GM21526 (cell line): Measurements from ENCODE around the gene PRKRA.
"Not testable (repeated sequence)": the region's sequence is repeated elsewhere in the genome, so short reads cannot be mapped to it uniquely, and the experiment has no call there.

ENCODE experiments used
- ATAC-seq: cut with Tn5 transposase; IDR thresholded peaks from one replicate; pipeline ENCODE4 v1.9.1; 2021; ENCODE audit warnings: moderate library complexity; ENCODE audit not compliant: unreplicated experiment, low FRiP score

Gene PRKRA

DNA sequence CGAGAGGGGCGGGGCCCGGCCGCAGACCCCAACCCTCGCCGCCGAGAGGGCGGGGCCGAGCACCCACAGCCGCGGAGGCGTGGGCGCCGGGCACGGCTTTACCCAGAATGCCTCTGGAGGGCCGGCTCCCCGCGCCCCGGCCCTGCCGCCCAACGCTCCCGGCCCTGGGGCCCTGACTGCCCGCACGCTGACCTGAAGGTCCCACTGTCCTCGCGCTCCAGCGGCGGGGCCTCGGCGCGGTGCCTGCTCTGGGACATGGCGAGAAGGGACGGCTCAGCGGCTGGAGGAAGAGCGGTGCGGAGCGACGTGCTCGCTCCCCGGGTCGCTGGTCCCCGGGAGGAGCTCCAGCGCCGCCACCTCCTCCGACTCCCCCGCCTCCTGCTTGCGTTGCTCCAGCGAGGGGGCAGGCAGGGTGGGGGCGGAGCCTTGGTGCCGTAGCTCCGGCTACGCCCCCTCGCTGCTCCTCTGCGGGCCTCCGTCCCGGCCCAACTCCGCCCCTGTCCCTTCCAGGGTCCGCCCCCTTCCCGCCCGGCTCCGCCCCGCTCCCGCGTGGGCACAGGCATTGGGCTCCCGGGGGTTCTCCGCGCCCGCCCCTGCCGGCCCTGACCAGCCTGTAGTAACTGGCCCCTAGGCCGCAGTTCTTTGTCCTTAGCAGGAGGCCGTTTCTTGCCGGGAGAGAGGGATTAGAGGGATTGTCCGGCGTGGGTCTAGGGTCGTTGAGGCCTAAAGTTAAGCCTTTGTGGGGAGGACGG is at the start of gene PRKRA, which contains the start of gene PJVK:
TSS of gene PRKRA (minus strand) at position 402 of the 752 bp plus-strand sequence. CDS start at position 257, 145 bp downstream.
TSS of gene PJVK (plus strand) at position 605 of the 752 bp plus-strand sequence. CDS start 2,032 bp downstream, outside the sequence.
- ATAC-seq = peak; percentile 77

DNA sequence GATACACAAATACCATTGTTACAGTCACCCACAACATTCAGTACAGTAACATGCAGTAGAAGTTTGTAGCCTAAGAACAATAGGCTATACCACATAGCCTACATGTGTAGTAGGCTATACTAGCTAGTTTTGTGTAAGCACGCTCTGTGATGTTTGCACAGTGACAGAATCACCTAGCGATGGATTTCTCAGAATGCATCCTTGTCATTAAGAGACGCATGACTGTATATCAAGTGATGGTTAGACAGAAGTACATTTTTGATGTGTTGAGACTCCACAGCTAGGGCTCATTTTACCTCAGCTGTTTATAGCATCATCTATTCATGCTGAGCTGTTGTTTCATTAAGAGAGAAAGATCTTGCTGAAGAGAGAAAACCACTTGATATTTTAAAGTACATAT is 48.7 kb upstream of the PRKRA start:
- no peak for ATAC-seq

DNA sequence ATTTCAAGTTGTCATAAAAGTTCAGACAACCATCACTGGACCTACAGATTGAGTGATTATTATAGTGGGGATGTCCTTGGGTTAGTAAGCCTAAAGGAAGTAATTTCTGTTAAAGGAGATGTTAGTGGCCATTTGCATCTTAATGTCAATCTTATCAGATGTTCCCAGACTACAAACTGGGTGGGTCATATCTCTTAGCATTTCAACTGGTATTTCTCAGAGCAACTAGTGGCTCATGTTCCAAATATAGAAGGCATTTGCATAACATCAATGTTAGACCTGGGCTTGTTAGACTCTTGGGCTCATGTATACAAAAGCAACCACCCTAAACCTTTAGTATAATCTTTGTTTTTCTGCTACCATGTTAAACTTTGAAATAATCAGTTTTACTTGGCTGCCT is 47.2 kb upstream of the PRKRA start:
- ATAC-seq = peak; percentile 67

DNA sequence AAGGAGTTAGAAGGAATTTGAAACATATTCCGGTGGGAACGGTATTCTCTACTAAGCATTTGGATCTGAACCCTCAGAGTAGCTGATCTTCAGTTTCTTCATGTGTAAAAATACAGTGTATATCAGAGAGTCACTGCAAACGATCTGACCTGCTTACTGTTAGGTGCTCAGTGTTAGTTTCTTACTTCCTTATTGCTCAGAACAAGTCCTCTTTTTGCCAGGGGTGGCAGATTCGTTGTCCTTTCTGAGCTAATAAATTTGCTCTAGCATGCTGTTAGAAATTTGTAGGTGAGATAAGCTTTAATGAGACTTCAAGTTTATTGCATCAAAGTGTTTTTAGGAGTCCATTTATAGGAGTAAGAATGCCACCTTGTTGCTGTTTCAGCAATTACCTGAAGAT is 45.1 kb upstream of the PRKRA start:
- no peak for ATAC-seq

DNA sequence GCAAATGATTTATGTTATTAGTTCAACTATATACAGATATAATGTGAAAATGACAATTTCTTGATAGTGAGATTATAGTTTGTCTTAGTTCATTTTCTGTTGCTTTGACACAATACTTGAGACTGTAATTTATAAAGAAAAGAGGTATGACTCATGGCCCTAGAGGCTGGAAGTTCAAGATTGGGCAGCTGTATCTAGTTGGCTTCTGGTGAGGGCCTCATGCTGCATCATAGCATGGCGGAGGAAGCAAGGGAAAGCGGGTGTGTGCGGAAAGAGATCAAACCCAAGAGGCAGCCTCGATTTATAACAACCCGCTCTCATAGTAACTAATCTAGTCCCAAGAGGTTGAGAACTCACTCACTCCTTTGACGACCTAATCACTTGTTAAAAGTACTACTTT is 40.6 kb upstream of the PRKRA start:
- no peak for ATAC-seq

DNA sequence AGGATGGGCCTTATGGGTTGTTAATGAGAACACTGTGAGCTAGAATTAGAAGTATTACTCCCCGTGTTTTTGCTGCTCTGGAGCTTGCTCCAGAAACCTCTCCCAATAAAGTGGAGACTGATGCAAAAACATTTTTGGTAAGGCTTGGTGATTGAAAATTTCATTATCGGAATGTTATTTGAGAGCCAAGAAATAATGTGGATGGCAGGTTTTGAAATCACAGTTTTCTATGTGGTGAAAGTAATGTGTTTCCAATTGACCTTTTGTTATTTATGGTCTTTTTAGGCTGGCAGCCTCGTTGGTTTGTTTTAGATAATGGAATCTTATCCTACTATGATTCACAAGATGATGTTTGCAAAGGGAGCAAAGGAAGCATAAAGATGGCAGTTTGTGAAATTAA is 34.4 kb upstream of the PRKRA start:
- ATAC-seq = no peak

DNA sequence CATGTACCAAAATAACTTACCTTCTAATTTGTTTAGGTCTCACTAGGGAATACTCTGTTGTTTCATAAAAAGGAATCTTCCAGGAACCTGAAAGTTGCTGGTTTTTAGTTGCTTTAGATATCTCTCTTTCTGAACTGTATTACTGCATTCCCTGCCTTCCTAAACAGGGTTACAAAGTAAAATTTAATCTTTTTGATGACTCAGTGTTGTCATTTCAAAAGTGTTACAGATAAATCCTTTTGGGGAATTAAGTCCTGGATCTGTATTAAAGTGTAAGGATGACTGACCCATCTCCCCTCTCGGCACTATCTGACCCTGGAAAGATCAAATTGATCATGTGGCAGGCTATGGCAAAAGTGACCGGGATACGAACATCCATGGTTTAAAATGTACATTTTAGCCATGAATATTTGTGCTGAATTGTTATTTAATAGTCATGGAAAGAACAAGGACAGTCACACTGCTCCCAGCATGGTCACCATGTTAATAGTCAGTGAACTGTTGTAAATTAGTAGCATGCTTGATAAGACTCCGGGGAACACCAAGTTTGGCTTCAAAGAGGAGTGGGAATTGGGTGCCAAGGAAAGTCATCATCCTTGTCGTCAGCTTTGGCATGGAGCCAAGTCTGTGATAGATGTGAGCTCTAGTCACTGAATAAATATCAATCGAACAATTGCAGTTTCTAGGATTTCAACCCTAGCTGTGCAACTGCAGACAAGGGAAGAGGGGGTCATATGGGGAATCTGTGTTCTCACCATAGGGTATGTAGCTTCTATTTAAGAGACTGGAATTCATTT is 33.5 kb upstream of the PRKRA start:
- ATAC-seq = no peak

DNA sequence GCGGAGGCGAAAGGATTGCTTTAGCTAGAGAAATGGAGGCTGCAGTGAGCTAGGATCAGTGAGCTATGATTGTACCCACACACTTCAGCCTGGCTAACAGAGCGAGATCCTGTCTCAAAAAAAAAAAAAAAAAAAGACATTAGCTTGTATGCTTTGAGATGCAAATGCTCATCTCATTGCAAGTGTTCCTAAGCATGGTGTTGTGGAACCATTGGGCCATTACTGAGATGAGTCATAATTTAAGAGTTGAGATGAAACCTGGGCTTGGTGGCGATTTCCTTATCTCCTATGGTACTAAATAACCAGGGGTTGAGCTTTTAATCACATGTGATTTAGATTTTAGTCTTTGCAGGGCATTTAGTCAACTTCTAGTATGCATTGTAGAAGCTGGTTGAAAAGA is 31.5 kb upstream of the PRKRA start:
- peak; percentile 33 for ATAC-seq

DNA sequence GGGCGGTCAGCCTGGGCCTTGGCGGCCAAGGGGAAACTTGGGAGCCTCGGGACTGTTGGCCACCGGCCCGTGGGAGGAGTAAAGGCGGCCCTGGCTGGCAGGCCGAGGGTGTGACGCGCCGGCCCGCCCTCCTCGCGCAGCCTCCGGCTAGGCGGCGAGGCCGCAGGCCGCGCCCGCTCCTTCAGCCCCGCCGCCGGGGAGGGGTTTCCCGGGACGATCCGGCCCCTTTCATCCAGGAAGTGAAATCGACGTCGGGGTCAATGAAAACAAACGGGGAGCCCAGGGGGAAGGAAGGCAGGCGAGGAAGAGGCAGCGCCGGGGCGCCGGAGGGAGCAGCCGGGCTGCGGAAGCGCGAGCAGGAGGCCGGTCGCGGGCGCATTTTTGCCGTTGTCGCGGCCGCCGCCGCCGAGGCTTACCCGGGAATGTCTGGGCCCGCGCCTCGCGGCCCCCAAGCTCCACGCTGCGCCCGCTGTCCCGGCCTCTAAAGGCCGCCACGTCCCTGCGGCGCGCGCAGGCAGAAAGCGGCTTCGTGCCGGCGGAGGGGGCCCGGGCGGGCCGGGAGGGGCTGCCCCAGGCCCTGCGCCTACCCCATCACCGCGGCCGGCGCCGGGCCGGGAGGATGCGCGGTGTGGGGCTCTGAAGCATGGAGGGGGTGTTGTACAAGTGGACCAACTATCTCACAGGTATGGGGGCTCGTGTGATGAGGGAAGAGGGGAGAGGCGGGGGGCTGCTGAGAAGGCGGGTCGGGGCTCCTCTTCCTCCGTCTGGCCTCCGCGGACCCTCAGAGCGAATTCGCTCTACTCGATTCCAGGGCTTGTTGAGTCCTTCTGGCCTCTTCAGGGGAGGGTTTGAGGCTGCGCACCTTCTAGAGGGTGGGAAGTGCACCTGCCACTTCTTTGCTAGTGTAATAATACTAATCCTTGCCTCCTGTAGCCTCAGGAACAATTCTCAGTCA is 29.5 kb upstream of the PRKRA start, which contains the start of gene PLEKHA3:
TSS of gene PLEKHA3 (plus strand) at position 231 of the 955 bp plus-strand sequence. CDS start at position 644, 413 bp downstream.
- ATAC-seq = peak; percentile 69

DNA sequence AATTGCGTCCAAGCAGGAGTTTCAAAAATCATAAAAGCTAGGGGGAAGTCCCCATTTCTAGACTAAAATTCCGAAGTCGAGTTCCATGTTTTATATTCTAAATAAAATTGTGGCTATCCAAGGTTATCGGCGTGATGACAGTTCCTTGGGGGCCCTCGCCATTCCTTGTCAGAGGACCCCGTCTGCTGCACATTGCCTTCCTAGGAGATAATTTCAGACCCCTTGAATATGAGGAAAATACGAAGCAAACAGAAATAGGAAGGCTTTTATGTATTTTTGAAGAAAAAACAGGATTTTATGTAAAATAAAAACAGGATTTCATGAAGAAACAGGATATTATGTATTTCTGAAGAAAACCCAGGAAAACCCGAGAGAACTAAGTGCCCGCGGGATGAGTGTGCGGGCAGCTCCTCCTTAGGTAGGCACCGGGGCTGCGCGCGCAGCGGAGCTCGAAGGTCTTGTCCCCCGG is 28.8 kb upstream of the PRKRA start:
- no peak for ATAC-seq

DNA sequence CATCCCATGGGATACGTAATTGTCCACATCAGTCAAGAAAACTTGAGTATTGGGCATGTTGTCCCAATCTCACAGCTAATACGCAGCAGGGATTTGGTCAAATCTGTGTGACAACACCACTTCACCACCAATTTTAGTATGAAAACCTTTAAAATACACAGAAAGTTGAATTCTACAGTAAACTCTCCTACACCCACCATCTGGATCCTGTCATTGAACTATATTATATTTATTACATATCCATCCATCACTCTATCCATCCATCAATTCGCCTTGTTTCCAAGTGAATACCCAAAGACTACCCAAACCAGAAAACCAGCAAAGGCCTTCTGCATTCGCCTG is 28.3 kb upstream of the PRKRA start:
- no peak for ATAC-seq

DNA sequence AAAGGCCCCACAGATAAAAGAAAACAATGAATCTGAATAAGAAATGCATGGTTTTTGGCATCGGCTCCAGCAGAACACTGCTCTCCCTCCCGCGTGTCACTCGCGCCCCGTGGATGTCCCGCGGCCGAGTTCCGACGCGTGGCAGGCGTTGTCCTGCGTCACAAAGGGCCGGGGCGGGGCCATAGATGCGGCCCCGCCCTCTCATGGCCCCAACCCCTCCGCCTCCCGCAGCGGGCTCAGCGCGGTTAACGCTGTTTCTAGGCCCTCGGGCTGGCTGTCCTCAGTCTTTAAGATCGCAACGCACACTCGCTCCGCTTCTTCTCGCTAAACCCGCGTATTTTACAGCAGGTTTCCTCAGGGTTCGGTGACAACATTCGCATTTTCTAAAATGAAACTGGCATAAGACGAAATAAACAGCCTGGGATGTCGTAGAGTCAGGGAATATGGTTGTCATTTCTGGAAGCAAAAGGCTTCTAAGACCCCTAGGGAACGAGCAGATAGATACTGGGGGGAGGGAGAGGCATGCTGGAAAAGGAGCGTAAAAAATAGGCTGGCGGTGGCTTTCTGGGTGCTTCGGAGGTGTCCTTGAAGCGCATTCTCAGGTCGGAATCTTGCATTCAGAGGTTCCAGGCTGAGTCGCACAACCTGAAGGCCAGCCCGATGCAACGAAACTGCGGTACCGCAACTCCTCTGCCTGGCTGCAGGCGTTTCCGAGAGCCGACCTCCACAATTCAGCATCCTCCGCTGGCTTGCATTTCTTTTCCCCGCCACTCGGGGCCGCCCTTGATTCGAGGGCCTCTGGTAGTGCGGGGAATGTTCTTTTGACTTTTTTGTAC is 27.7 kb upstream of the PRKRA start, which contains the start of gene FKBP7:
TSS of gene FKBP7 (minus strand) at position 162 of the 836 bp plus-strand sequence. CDS start at position 61, 101 bp downstream.
- ATAC-seq = peak; percentile 45

DNA sequence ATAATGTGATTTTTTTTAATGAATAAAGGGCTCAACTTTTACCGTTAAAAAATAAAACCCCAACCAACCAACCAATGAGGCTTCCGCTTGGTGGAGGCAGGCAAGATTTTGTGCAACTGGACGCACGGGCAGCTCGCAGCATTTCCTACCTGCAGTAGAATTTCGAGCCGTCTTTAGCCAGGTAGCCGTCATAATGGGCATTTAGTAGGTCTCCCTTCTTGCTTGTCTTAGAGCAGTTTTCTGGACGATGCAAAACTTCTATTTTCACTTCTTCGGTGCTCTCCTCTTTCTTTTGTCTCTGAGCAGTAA is 27.1 kb upstream of the PRKRA start:
- no peak for ATAC-seq

DNA sequence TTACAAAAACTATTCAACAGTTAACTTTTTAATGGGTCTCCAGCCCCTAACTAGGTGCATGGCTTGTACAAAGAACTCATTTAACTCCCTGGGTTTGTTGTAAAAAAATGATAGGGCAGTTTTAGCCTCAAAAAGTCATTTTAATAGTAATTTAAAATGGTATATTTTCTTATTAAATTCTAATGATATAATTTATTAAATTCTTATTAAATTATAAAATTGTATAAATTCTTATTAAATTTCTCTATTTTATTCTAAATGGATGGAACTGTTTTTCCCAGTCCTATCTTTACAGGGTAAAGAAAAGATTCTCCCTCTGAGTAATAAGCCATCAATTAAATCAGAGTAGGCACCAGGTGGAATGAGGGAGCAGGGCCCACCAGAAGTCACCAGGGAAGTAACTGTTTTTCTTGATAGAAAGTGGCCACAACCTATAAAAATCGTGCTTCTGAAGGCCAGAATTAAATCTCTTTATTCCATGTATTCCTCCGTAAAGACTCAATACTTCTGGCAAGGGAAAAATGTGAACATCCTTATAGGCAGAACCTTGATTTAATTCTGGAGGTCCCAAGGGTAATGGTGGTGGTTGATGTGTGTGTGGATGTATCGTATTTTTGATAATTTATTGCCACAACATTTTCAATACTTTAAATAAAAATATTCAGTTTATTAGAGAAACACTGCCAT is 26.6 kb upstream of the PRKRA start:
- ATAC-seq = no peak

DNA sequence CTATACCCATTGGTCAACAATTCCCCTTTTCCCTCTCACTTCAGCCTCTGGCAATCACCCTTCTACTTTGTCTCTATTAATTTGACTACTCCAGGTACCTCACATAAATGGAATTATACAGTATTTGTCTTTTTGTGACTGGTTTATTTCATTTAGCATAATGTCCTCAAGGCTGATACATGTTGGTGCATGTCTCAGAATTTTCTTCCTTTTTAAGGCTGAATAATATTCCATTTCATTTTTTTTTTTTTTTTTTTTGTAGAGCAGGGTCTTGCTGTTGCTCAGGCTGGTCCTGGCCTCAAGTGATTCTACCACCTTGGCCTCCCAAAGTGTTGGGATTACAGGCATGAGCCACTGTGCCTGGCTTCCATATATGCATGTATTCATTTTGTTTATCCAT is 25.5 kb upstream of the PRKRA start:
- ATAC-seq = no peak

DNA sequence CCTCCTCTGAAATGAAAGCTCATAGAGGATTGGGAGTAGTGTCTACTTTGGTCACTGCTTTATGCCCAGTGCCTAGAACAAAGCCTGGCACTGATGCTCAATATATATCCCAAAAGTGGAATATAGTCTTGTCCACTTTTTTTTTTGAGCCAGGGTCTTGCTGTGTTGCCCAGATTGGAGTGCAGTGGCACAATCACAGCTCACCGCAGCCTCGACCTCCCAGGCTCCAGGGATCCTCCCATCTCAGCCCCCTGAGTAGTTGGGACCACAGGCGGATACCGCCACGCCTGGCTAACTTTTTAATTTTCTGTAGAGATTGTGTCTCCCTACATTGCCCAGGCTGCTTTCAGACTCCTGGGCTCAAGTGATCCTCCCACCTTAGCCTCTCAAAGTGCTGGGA is 23.6 kb upstream of the PRKRA start:
- ATAC-seq = no peak

DNA sequence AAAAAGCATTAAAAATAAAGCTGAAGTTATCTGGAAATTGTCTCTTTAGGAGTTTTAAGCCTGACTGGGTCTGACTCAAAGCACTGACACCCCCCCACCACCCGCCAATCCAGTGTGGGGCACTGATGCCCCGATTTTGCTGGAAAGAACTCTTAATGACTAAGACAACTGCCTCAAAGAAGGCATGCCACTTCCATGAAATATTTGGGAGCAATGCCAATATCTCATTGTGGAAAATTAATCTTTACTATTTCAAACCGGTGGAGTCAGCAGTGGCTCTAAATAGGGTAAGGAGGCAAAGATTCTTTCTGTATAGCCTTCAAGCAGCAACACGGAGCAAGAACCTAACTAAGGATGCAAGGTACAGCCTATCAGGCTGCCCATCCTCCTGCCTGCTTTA is 23.0 kb upstream of the PRKRA start:
- no peak for ATAC-seq

DNA sequence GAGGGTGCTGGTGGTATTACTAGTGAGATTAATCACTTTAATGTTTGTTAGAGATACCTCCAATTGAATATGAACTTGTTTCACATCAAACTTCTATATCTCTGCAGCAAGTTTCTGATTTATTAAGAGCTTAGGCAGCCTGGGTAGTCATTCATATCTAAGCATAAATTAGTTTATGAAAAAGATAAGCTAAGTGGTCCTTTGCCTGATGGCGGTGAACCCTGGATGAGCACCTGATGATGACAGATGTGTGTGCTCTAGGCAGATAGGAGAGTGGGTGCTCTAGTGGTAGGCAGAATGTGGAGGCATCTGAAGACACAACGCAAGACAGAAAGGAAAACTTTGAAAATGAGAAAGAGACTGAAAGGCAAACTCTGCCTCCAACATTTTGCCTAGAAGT is 22.4 kb upstream of the PRKRA start:
- no peak for ATAC-seq

DNA sequence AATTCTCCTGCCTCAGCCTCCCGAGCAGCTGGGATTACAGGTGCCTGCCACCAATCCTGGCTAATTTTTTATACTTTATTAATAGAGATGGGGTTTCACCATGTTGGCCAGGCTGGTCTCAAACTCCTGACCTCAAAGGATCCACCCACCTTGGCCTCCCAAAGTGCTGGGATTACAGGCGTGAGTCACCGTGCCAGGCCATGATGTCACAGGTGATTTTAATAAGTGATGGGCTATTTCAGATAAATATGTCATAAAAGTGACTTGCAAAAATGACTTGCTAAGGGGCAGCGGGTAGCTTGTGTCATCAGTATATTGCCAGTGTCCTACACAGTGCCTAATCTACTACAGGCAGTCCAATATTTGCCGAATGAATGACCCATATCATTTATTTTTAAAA is 20.3 kb upstream of the PRKRA start:
- ATAC-seq = not testable (repeated sequence)
